A549 (cell line): Measurements from ENCODE around the gene OXLD1. TPM values are rescaled to one million over a fixed set of nuclear protein-coding genes. Genes with fewer than 3 reads are reported as not detected.

ENCODE experiments used
- ATAC-seq, 2 experiments: fragments of 200-7000 bp in 1 of 2; fragments of >200 bp in 1 of 2; cut with Nextera tagmentation in 1 of 2; cut with Tn5 transposase in 1 of 2; 3 replicates each; pipeline versions ENCODE4 v1.8.0 to v1.9.1; 2018 to 2020; ENCODE audit warnings: mild to moderate bottlenecking in 1 of 2, moderate library complexity in 1 of 2
- CTCF ChIA-PET: fragments of 300-600 bp; sonication (Branson Sonifier 250); formaldehyde crosslinking; extraction: SDS; loops from one replicate; lab custom pipeline; 2021; ENCODE audit warnings: antibody characterized with exemption, inconsistent platforms; lab: Yijun Ruan, JAX
- POLR2A ChIA-PET: fragments of 350-600 bp; formaldehyde crosslinking; extraction: SDS; loops from one replicate; lab custom pipeline; 2021; ENCODE audit warnings: antibody characterized with exemption, inconsistent platforms; lab: Yijun Ruan, JAX
- DNase-seq, 2 experiments: peaks; one replicate each; pipeline versions ENCODE4 v3.0.0 to v3.0.0-alpha.2; 2011 to 2016; ENCODE audit warnings: low read depth in 1 of 2, low spot score in 1 of 2
- FAIRE-seq: peaks from 2 replicates; lab custom pipeline; 2011; peaks lifted over from hg19 to GRCh38; lab: Jason Lieb, UNC
- H3K27ac ChIP-seq, 2 experiments: fragments of >200 bp; sonication (Bioruptor Twin); formaldehyde crosslinking; 3 replicates each; pipeline ENCODE4 v1.5.1; 2016 to 2017
- H3K4me1 ChIP-seq: fragments of >200 bp; sonication (Bioruptor Twin); formaldehyde crosslinking; 3 replicates; pipeline ENCODE4 v1.6.1; 2016
- H3K4me2 ChIP-seq: fragments of >200 bp; sonication (Bioruptor Twin); formaldehyde crosslinking; 3 replicates; pipeline ENCODE4 v1.6.1; 2016
- H3K4me3 ChIP-seq: fragments of >200 bp; sonication (Bioruptor Twin); formaldehyde crosslinking; 3 replicates; pipeline ENCODE4 v1.5.1; 2016
- H3K9me3 ChIP-seq: fragments of >200 bp; sonication (Bioruptor Twin); formaldehyde crosslinking; 3 replicates; pipeline ENCODE4 v1.6.1; 2016
- ATOH8 ChIP-seq: fragments of 250-450 bp; sonication (Bioruptor Pico); IDR thresholded peaks from 2 replicates; pipeline ENCODE4 v1.5.0; 2020; ENCODE audit warnings: low read depth, mild to moderate bottlenecking, moderate library complexity
- BHLHE40 ChIP-seq: IDR thresholded peaks from 2 replicates; pipeline ENCODE4 v1.6.1; 2012; ENCODE audit warnings: low read depth, low read length, inconsistent platforms
- CEBPB ChIP-seq, 2 experiments: fragments of >200 bp in 1 of 2; sonication (Bioruptor Twin) in 1 of 2; formaldehyde crosslinking in 1 of 2; IDR thresholded peaks; 2 replicates each; pipeline ENCODE4 v1.6.1; 2012 to 2016
- CHD4 ChIP-seq: fragments of 200-600 bp; sonication (generic); IDR thresholded peaks from 2 replicates; pipeline ENCODE4 v1.6.1; 2016; ENCODE audit warnings: antibody characterized with exemption, mild to moderate bottlenecking, borderline replicate concordance
- EP300 ChIP-seq, 2 experiments: fragments of >200 bp; sonication (Bioruptor Twin); formaldehyde crosslinking; IDR thresholded peaks; 2 replicates in 1 of 2; 3 replicates in 1 of 2; pipeline ENCODE4 v1.6.1; 2016 to 2017
- GATA3 ChIP-seq: IDR thresholded peaks from 2 replicates; pipeline ENCODE4 v1.6.1; 2012; ENCODE audit warnings: borderline replicate concordance
- HMGXB4 ChIP-seq: fragments of 250-450 bp; sonication (Bioruptor Pico); IDR thresholded peaks from 2 replicates; pipeline ENCODE4 v1.5.0; 2021; ENCODE audit warnings: mild to moderate bottlenecking, moderate library complexity, borderline replicate concordance
- HOXA7 ChIP-seq: fragments of 250-450 bp; sonication (Bioruptor Pico); IDR thresholded peaks from 2 replicates; pipeline ENCODE4 v1.5.0; 2020; ENCODE audit warnings: mild to moderate bottlenecking, moderate library complexity
- MAFK ChIP-seq: fragments of 450-650 bp; IDR thresholded peaks from 2 replicates; pipeline ENCODE4 v1.6.1; 2014; ENCODE audit not compliant: partially characterized antibody
- NPAS2 ChIP-seq: fragments of 250-450 bp; sonication (Bioruptor Pico); IDR thresholded peaks from 2 replicates; pipeline ENCODE4 v1.8.0; 2022; ENCODE audit warnings: mild to moderate bottlenecking, moderate library complexity, borderline replicate concordance
- PBX3 ChIP-seq: IDR thresholded peaks from 2 replicates; pipeline ENCODE4 v1.6.1; 2012
- SREBF2 ChIP-seq: fragments of 450-650 bp; IDR thresholded peaks from 2 replicates; pipeline ENCODE4 v1.6.1; 2014; ENCODE audit warnings: mild to moderate bottlenecking, moderate library complexity
- TP53 ChIP-seq: fragments of 250-450 bp; sonication (Bioruptor Pico); IDR thresholded peaks from 2 replicates; pipeline ENCODE4 v1.5.0; 2021; ENCODE audit warnings: mild to moderate bottlenecking, moderate library complexity
- ZSCAN20 ChIP-seq: fragments of 250-450 bp; sonication (Bioruptor Pico); IDR thresholded peaks from 2 replicates; pipeline ENCODE4 v1.8.0; 2022; ENCODE audit warnings: mild to moderate bottlenecking, moderate library complexity
- WGBS: methylation state at CpG from one replicate; pipeline ENCODE4 v1.1.6; 2017; ENCODE audit errors: missing lambda C conversion rate; 5-methylcytosine and 5-hydroxymethylcytosine counted together
- polyA plus RNA-seq, 4 experiments: library from polyadenylated mRNA; depleted of rRNA in 3 of 4; stranded (reverse); fragments of >200 nt; fragmentation: RNase III in 1 of 4; extraction: RNeasy Plus Mini Kit Qiagen cat#74134 plus additional on column Dnase treatment in 1 of 4; gene quantifications; 2 replicates in 3 of 4; 3 replicates in 1 of 4; pipeline ENCODE4 v1.2.3, GENCODE V29; 2011 to 2017
- TF ChIP-seq, protein P1 (sequence below): fragments of 150-350 bp; IDR thresholded peaks from 2 replicates; pipeline ENCODE4 v1.6.1; 2014; ENCODE audit warnings: low read depth, mild to moderate bottlenecking, low read length
- TF ChIP-seq, protein P2 (sequence below): fragments of >200 bp; sonication (Bioruptor Twin); formaldehyde crosslinking; IDR thresholded peaks from 2 replicates; pipeline ENCODE4 v1.6.1; 2016
- TF ChIP-seq, protein P3 (sequence below): fragments of 450-650 bp; IDR thresholded peaks from 2 replicates; pipeline ENCODE4 v1.6.1; 2014; ENCODE audit warnings: antibody characterized with exemption
- TF ChIP-seq, protein P4 (sequence below): fragments of 200-600 bp; sonication (generic); IDR thresholded peaks from 2 replicates; pipeline ENCODE4 v1.6.1; 2016; ENCODE audit warnings: antibody characterized with exemption, mild to moderate bottlenecking, moderate library complexity

Gene OXLD1
- polyA plus RNA-seq, 2 of the 4 experiments (the other 2 are of a cell fraction) = 38.7 to 47.1 TPM

DNA sequence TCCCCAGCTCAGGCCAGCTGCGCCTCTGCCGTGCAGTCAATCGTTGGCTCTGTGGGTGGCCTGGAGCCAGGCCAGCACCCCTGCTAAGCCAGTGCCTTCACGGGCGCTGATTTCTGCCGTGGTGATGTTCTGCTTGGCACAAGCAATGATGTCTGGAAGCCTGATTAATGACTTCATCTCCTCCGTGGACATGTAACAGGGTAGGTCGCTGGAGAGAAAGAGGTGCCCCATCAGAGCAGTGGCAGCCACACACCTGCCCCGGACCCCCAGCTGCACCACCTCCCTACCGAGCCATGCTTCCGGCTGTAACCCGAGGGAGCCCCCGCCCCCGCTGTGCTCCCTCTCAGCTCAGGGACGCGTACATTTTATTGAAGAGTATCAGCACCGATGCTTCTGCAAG is 15.3 kb upstream of the OXLD1 start (continued):
- TF ChIP-seq, protein P1, sequence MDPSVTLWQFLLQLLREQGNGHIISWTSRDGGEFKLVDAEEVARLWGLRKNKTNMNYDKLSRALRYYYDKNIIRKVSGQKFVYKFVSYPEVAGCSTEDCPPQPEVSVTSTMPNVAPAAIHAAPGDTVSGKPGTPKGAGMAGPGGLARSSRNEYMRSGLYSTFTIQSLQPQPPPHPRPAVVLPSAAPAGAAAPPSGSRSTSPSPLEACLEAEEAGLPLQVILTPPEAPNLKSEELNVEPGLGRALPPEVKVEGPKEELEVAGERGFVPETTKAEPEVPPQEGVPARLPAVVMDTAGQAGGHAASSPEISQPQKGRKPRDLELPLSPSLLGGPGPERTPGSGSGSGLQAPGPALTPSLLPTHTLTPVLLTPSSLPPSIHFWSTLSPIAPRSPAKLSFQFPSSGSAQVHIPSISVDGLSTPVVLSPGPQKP = no peak
- no peak for TF ChIP-seq CEBPB (IDR thresholded peaks at IDR 0.05)
- TF ChIP-seq SREBF2 = no peak

- CTCF ChIA-PET = interaction anchor here (1.0 to 8.1 kb wide), 4 partner anchors 9 to 79 kb away, joined by 3 to 54 read pairs (median 7); no protein-coding TSS in a partner anchor
- Histone ChIP-seq H3K4me3 (no peak overlapping the region), H3K4me2 (no peak overlapping the region), H3K27ac (no peak overlapping the region), H3K4me1 (peaks cover 17% of the 10 kb centered on the region), H3K9me3 (no peaks in the 10 kb centered on the region)
- TF ChIP-seq, protein P2, sequence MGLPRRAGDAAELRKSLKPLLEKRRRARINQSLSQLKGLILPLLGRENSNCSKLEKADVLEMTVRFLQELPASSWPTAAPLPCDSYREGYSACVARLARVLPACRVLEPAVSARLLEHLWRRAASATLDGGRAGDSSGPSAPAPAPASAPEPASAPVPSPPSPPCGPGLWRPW = no peak
- no peak for TF ChIP-seq CHD4
- TF ChIP-seq PBX3 = no peak
- no peak for TF ChIP-seq TP53 (CRISPR knock-in tag)
- TF ChIP-seq GATA3 = no peak
- no peak for TF ChIP-seq ZSCAN20 (CRISPR knock-in tag)
- TF ChIP-seq ATOH8 (CRISPR knock-in tag) = no peak
- TF ChIP-seq HOXA7 (CRISPR knock-in tag) = no peak
- no peak for TF ChIP-seq MAFK
- TF ChIP-seq BHLHE40 = no peak
- no peak for TF ChIP-seq EP300 (IDR thresholded peaks at IDR 0.05)
- no peak for TF ChIP-seq NPAS2 (CRISPR knock-in tag)
- no peak for TF ChIP-seq HMGXB4 (CRISPR knock-in tag)
- TF ChIP-seq, protein P3, sequence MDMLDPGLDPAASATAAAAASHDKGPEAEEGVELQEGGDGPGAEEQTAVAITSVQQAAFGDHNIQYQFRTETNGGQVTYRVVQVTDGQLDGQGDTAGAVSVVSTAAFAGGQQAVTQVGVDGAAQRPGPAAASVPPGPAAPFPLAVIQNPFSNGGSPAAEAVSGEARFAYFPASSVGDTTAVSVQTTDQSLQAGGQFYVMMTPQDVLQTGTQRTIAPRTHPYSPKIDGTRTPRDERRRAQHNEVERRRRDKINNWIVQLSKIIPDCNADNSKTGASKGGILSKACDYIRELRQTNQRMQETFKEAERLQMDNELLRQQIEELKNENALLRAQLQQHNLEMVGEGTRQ = no peak
- TF ChIP-seq CEBPB (IDR thresholded peaks at IDR 0.05) = no peak
- TF ChIP-seq, protein P4, sequence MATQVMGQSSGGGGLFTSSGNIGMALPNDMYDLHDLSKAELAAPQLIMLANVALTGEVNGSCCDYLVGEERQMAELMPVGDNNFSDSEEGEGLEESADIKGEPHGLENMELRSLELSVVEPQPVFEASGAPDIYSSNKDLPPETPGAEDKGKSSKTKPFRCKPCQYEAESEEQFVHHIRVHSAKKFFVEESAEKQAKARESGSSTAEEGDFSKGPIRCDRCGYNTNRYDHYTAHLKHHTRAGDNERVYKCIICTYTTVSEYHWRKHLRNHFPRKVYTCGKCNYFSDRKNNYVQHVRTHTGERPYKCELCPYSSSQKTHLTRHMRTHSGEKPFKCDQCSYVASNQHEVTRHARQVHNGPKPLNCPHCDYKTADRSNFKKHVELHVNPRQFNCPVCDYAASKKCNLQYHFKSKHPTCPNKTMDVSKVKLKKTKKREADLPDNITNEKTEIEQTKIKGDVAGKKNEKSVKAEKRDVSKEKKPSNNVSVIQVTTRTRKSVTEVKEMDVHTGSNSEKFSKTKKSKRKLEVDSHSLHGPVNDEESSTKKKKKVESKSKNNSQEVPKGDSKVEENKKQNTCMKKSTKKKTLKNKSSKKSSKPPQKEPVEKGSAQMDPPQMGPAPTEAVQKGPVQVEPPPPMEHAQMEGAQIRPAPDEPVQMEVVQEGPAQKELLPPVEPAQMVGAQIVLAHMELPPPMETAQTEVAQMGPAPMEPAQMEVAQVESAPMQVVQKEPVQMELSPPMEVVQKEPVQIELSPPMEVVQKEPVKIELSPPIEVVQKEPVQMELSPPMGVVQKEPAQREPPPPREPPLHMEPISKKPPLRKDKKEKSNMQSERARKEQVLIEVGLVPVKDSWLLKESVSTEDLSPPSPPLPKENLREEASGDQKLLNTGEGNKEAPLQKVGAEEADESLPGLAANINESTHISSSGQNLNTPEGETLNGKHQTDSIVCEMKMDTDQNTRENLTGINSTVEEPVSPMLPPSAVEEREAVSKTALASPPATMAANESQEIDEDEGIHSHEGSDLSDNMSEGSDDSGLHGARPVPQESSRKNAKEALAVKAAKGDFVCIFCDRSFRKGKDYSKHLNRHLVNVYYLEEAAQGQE = no peak
- POLR2A ChIA-PET = no interaction called here
- DNase-seq = no peak
- FAIRE-seq = no peak
- ATAC-seq = no peak
- WGBS = 89% methylated on average over 11 of the region's 11 CpGs
Measured at GRCh38 chr17:81680150-81680549, 13.7 kb upstream of the OXLD1 start.
